ENCODE data around the gene ZBTB49.
"Not testable (repeated sequence)": the region's sequence is repeated elsewhere in the genome, so short reads cannot be mapped to it uniquely, and the experiment has no call there.

The ZBTB49 gene

GRCh38 chr4:4289941-4290850 is at the start of gene ZBTB49, which contains the start of gene LYAR:
Gene ZBTB49 (plus strand): TSS chr4:4290251. CDS start chr4:4299946, 9,695 bp downstream.
Gene LYAR (minus strand): TSS chr4:4290154. CDS start chr4:4283742, 6,412 bp downstream.
- peak; percentile 80 for DNase-seq (ENCODE audit: low spot score)

GRCh38 chr4:4245172-4245571 is 44.9 kb upstream of the ZBTB49 start:
- no peak for DNase-seq (ENCODE audit: low spot score)

- DNase-seq (ENCODE audit: low spot score): no peak
Measured at GRCh38 chr4:4247696-4248028, 42.4 kb upstream of the ZBTB49 start.

GRCh38 chr4:4248029-4248884 is 41.8 kb upstream of the ZBTB49 start, which contains the start of gene TMEM128:
Gene TMEM128 (minus strand): TSS chr4:4248223. CDS start chr4:4248202, 21 bp downstream.
- DNase-seq (ENCODE audit: low spot score): peak; percentile 92

GRCh38 chr4:4248885-4249203 is 41.2 kb upstream of the ZBTB49 start:
- no peak for DNase-seq (ENCODE audit: low spot score)

- DNase-seq (ENCODE audit: low spot score): not testable (repeated sequence)
Measured at GRCh38 chr4:4249342-4249741, 40.7 kb upstream of the ZBTB49 start.

- DNase-seq (ENCODE audit: low spot score): no peak
Measured at GRCh38 chr4:4249866-4250265, 40.2 kb upstream of the ZBTB49 start.

- DNase-seq (ENCODE audit: low spot score): no peak
Measured at GRCh38 chr4:4254199-4254598, 35.9 kb upstream of the ZBTB49 start.

- no peak for DNase-seq (ENCODE audit: low spot score)
Measured at GRCh38 chr4:4254666-4255065, 35.4 kb upstream of the ZBTB49 start.

GRCh38 chr4:4256799-4257198 is 33.3 kb upstream of the ZBTB49 start:
- DNase-seq (ENCODE audit: low spot score): no peak

- not testable (repeated sequence) for DNase-seq (ENCODE audit: low spot score)
Measured at GRCh38 chr4:4257705-4258104, 32.3 kb upstream of the ZBTB49 start.

GRCh38 chr4:4259484-4260100 is 30.5 kb upstream of the ZBTB49 start:
- peak; percentile 36 for DNase-seq (ENCODE audit: low spot score)

GRCh38 chr4:4260185-4260751 is 29.8 kb upstream of the ZBTB49 start:
- peak; percentile 74 for DNase-seq (ENCODE audit: low spot score)

GRCh38 chr4:4267981-4268380 is 22.1 kb upstream of the ZBTB49 start:
- DNase-seq (ENCODE audit: low spot score): no peak

GRCh38 chr4:4268776-4269175 is 21.3 kb upstream of the ZBTB49 start:
- DNase-seq (ENCODE audit: low spot score): no peak

- DNase-seq (ENCODE audit: low spot score): no peak
Measured at GRCh38 chr4:4269331-4269731, 20.7 kb upstream of the ZBTB49 start.

- DNase-seq (ENCODE audit: low spot score): no peak
Measured at GRCh38 chr4:4269856-4270255, 20.2 kb upstream of the ZBTB49 start.

- DNase-seq (ENCODE audit: low spot score): no peak
Measured at GRCh38 chr4:4270529-4270928, 19.5 kb upstream of the ZBTB49 start.

- no peak for DNase-seq (ENCODE audit: low spot score)
Measured at GRCh38 chr4:4271912-4272311, 18.1 kb upstream of the ZBTB49 start.

GRCh38 chr4:4274226-4274625 is 15.8 kb upstream of the ZBTB49 start:
- DNase-seq (ENCODE audit: low spot score): no peak

- no peak for DNase-seq (ENCODE audit: low spot score)
Measured at GRCh38 chr4:4277531-4277930, 12.5 kb upstream of the ZBTB49 start.

GRCh38 chr4:4281787-4282186 is 8.3 kb upstream of the ZBTB49 start:
- no peak for DNase-seq (ENCODE audit: low spot score)

All from SW480 (cell line).